GM19395 (cell line): Measurements from ENCODE around the gene PRKCA.
A peak's percentile ranks its signal among the peaks of the same experiment; 100 is the strongest.
"Not testable (repeated sequence)": the region's sequence is repeated elsewhere in the genome, so short reads cannot be mapped to it uniquely, and the experiment has no call there.

Experiments
- ATAC-seq: cut with Tn5 transposase; IDR thresholded peaks from one replicate; pipeline ENCODE4 v1.9.1; 2021; ENCODE audit warnings: mild to moderate bottlenecking, moderate library complexity; ENCODE audit not compliant: unreplicated experiment

The PRKCA gene

DNA sequence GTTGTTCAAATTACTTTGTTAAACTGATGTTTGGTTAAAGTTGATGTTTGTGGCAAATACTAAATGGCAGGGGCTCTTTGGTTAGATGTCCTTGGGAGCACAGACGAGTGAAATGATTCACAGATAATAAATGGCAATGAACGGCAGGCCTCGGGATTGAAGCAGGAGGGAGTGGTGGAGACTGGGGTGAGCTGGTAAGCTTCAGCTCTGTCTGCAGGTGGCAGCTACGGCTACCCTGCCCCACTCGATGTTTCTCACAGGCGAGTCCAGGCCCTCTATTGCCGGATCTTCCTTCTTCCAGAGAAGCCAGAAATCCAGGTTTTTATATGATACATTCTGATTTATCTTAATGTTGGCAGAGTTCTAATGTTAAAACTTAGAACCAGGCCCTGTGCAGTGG, 387.8 kb downstream of the PRKCA start:
- no peak for ATAC-seq

- ATAC-seq, result no peak
These were observed 389.4 kb downstream of the PRKCA start for GRCh38 chr17:66691644-66692420.

DNA sequence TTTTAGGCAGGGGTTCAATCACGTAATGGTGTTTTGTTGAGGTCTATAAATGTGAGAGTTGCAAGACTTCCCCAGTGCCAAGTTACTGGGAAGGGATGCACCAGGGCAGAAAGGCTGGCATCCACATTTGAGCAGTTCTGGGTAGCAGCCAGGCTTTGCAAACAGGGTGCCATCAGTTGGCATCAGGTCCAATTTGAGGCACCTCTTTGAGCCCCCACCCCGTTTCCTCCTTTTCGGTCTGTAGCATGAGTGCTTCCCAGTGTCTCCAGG, 389.9 kb downstream of the PRKCA start:
- ATAC-seq, result no peak

GRCh38 chr17:66695098-66695497, 392.7 kb downstream of the PRKCA start:
- no peak for ATAC-seq

DNA sequence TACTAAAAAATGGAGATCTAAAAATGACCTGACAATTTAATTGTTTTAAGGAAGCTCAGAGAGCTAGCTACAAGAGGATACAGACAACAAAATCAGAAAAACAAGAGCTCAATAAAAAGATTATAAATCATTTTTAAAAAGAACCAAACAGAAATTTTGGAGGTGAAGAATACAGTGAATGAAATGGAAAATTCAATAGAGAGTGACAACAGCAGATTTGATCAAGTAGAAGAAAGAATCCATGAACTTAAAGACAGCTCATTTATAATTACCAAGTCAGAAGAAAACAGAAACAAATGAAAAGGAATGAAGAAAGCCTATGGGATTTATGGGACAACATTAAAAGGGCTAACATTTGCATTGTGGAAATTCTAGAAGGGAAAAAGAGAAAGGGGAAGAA, 395.9 kb downstream of the PRKCA start:
- no peak for ATAC-seq

DNA sequence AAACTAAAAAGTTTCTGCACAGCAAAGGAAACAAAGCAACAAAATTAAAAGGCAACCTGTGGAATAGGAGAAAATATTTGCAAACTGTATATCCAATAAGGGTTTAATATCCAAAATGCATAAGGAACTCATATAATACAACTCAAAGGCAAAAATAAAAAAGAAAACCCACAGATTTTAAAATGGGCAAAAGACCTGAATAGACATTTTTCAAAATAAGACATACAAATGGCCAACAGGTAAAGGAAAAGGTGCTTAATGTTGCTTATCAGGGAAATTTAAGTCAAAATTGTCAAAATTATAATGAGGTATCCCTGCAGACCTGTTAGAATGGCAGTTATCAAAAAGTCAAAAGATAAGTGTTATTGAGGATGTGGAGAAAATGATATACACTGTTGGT, 399.0 kb downstream of the PRKCA start:
- ATAC-seq, result no peak

GRCh38 chr17:66702106-66702936, 399.9 kb downstream of the PRKCA start:
- ATAC-seq, result no peak

DNA sequence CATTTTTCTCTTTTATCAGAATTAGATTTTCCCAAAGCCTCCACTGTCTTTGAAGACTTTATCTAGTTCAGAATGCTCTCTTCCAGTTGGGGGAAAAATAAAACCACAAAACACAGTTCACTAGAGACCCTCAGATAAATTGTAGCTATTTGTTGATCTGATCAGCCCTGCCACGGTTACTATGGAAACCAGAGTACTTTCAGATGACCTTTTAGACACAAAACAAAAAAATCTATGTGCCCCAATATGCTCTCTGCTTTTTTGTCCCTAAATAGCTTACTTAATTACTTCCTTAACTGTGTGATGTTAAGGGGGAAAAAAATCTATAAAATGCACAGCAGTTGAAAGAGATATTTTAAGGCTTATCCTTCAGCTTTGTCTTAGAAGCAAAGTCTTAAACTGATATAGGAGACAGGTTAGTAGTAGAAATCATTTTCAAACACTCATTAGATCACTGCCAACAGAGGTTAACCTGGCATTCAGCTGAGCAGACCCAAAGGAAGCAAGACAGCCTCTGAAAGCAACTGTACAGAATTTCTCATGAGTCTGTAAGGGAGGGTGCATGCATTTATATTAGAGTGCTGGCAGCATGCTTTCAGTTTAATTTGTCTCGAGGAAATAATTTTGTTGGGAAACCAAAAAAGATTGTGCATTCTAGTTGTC, 402.6 kb downstream of the PRKCA start:
- ATAC-seq, result no peak

DNA sequence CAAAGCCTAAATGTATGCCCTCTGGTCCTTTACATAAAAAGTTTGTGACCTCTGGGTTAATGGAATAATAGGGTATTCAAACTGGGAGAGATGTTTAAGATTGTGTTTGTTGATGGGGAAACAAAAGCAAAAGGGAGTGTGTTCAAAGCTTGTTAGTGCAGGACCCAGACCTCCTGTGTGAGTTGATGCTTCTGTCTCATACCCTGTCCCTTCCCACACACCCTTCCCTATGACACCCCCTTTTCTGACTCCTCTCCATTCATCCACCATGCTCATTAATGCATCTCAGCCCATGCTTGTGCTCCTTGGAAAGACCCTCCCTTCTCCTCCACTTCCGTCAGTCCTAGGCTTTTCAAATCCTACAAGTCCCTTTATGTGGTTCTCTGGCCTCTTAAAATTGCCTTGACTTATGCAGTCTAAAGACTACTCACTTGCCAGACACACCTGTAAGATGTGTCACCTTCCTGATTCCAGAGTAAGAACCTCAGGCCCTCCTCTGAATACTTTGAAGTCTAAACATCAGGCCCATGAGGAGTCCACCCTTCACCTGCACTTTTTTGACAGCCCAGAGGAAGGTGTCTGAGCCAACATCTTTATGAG, 404.5 kb downstream of the PRKCA start:
- ATAC-seq, result no peak

GRCh38 chr17:66711401-66711800, 409.0 kb downstream of the PRKCA start:
- no peak for ATAC-seq

- ATAC-seq, result no peak
These were observed 409.5 kb downstream of the PRKCA start for GRCh38 chr17:66711881-66712321.

DNA sequence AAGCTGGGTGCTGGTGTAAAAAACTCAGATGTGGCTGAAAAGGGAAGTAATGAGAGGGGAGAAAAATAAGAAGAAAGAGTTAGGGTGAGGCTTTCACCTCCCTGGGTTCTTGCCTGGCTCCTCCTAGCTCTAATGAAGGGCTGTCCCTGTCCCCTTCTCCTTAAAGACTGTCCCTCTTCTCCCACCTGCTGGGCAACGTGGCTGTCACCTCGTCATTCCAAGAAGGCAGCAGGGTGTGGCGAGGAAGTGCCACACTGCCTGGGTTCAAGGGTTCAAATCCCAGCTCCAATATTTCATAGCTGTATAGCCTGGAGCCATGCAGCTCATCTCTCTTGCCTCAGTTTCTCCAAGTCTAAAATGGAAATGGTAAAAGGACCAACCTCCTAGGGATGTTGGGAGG, 410.0 kb downstream of the PRKCA start:
- ATAC-seq, result no peak

DNA sequence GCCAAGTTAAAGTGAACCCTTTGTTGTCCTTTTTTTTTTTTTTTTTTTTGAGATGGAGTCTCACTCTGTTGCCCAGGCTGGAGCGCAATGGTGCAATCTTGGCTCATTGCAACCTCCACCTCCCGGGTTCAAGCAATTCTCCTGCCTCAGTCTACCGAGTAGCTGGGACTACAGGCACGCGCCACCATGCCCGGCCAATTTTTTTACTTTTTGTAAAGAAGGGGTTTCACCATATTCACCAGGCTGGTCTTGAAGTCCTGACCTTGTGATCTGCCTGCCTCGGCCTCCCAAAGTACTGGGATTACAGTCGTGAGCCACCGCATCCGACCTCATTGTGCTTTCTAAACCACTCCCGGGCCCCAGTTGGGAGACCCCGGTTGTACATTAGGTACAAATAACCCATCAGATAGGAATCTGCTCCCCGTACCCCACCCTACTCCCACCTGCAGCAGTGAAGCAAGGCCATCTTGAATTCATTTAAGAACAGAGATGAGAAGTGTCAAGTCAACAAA, 410.7 kb downstream of the PRKCA start:
- not testable (repeated sequence) for ATAC-seq

- ATAC-seq, result peak; percentile 81
These were observed 411.2 kb downstream of the PRKCA start for GRCh38 chr17:66713533-66714042.

DNA sequence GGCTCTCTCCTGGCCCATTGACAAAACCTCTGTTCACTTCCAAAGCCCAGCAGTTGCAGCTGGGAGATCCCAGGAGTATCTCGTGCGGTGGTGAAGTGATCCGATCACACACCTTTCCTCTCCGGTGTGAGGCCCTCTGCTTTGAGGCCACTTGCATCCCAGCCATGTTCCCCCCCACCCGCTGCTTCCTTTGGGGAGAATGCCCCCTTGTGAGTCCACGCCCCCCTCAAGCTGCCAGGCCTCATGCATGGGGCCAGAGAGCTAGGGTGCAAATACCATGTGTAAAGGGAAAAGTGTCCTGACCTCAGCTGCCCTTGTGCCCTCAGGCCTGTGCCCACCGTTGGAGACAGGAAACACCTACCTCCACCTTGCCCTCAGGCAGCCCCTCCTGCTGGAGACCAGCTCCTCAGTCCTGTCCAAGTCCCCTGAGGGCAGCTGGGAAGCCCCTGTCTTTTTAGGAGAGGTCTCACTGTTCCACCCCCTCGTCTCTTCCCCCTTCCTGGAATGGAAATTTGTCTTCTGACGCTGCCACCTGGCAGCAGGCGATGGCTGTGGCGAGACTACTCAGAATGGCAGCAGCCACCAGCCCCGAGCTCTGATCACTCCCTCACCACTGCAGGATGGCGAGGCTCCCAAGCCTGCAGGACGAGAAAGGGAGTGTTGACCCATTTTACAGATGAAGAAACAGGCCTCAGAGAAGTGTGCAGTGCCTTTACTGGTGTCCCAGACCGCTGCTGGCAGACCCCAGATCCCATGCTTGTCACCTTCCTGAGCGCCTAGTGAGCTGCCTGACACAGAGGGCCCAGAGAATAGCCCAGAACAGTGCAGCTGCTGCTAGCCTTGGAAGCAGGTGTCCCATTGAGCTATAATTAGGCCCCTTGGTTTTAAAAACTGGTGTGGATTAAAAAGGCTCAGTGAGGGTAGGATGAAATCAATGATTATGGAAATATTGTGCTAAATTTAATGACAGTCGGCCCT, 411.9 kb downstream of the PRKCA start:
- no peak for ATAC-seq

DNA sequence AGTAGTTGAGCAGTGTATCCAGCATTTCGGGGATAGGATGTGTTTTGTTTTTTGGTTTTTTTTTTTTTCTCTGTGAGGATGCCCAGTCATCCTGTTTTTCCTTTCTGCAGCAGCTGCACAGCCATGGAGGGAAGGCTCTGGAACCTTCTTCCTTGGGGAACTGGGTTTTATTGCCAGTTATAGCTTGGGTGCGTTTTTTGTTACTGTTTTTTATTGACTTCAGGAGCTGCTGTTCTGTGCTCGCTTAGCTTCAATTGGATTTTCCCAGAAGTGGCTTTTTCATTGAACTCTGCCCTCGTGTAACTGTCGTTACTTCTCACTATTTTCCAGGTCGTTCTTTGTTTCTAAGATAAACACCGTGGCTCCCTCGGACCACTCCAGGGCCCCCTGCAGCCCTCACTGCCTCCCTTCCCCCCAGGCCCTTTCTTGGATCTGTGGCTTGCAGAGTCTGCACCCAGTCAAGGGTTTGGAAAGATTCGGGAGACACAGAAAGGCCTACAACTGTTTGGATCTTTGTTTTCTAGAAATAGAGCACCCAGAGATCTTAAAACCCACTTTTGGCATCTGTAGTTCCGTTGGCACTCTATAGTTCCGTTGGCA, 412.8 kb downstream of the PRKCA start:
- no peak for ATAC-seq

- ATAC-seq, result no peak
These were observed 413.3 kb downstream of the PRKCA start for GRCh38 chr17:66715745-66716156.

DNA sequence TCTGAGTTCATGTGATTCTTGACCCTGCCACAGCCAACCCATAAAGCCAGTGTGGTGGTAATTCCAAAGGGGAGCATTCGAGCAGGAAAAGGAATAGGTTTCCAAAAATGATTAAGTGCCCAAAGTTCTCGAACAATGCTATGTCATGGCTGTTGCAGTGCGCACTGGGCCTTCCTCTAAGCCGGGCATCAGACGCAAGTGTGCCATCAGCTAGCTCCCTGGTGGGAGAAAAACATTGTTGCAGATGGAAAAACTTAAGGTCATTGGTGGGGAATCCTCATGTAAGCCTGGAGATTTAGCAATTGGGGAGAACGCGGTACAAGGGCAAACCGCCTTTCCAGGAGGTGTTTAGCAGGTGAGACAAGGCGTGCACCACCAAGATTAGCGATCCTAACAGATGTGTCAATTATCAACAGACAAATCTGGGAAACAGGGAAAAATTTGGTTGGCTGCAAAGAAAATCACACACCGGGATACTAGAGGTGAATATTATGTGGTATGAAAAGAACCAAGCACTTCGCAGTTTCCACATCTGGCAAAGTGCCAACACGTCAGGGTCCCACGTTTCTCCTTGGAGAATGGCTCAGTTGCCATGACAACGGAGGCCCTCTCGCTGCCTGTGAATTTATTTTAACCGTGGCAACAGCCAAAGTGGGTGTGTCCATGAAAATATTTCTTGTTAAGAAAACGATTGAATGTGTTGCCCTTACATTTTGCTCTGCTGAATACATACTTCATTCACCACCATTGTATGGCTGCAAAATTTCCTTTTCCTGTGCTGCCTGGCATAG, 414.0 kb downstream of the PRKCA start:
- no peak for ATAC-seq

DNA sequence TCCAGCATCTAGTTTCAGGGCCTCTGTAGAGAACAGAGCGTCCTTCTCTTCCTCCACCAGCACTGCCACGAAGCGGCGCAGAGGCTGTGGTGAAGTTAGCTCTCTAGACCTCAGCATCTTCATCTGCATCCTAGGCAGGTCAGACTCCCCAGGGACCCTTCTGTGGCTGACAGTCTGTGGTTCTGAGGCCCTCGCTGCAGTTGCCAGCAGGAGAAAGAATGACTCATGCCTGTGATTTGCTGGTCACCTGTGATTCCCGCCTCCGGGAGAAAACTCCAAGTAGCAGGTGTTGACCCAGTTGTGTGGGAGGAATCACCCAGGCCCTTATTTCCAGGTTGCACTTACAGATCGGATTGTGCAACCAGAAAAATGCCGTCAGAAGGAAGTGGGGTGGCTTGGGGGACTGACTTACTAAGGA, 415.2 kb downstream of the PRKCA start:
- peak; percentile 60 for ATAC-seq
